Transverse colon (tissue), 4 donors: ENCODE results near the gene MFRP. TPM values are rescaled to one million over a fixed set of nuclear protein-coding genes. Genes with fewer than 3 reads are reported as not detected.

Experiments used
- DNase-seq: peaks from one replicate; pipeline ENCODE4 v3.0.0-alpha.2; 2019
- H3K27ac ChIP-seq, 4 donors: fragments of 200-600 bp; sonication (generic); 2 replicates each; pipeline ENCODE4 v1.5.1; 2016 to 2018; ENCODE audit warnings: inconsistent platforms in 4 of 4
- H3K27me3 ChIP-seq: fragments of 200-600 bp; sonication (generic); 2 replicates; pipeline ENCODE4 v1.5.1; 2017; ENCODE audit warnings: inconsistent platforms
- H3K36me3 ChIP-seq, 4 donors: fragments of 200-600 bp; sonication (generic); 2 replicates each; pipeline ENCODE4 v1.5.1; 2017 to 2019; ENCODE audit warnings: inconsistent platforms in 4 of 4
- H3K4me1 ChIP-seq, 4 donors: fragments of 200-600 bp; sonication (generic); 2 replicates each; pipeline ENCODE4 v1.5.1; 2017 to 2020; ENCODE audit warnings: inconsistent platforms in 4 of 4
- H3K4me3 ChIP-seq, 4 donors: fragments of 200-600 bp; sonication (generic); 1 replicate in 1 of 4; 2 replicates in 3 of 4; pipeline versions ENCODE4 v1.5.1 to v1.6.1; 2017 to 2019; ENCODE audit warnings: inconsistent platforms in 4 of 4
- H3K9me3 ChIP-seq, 2 donors: fragments of 200-600 bp; sonication (generic); 2 replicates each; pipeline ENCODE4 v1.5.1; 2017 to 2019; ENCODE audit warnings: inconsistent platforms in 2 of 2
- CTCF ChIP-seq, 5 experiments: fragments of 200-600 bp in 3 of 5; fragments of 450-650 bp in 2 of 5; sonication (generic) in 3 of 5; IDR thresholded peaks; 1 replicate in 2 of 5; 2 replicates in 3 of 5; pipeline ENCODE4 v1.5.1; 2016 to 2017; ENCODE audit warnings: antibody characterized with exemption in 5 of 5, inconsistent platforms in 3 of 5, mild to moderate bottlenecking in 2 of 5, moderate library complexity in 1 of 5
- EP300 ChIP-seq: sonication (generic); formaldehyde crosslinking; IDR thresholded peaks from one replicate; pipeline ENCODE4 v1.6.1; 2017; ENCODE audit warnings: antibody characterized with exemption, low read depth
- POLR2A ChIP-seq: fragments of 450-650 bp; IDR thresholded peaks from one replicate; pipeline ENCODE4 v1.6.1; 2016; ENCODE audit warnings: antibody characterized with exemption, mild to moderate bottlenecking, moderate library complexity
- POLR2AphosphoS5 ChIP-seq, 3 donors: sonication (generic); formaldehyde crosslinking; IDR thresholded peaks; one replicate each; pipeline ENCODE4 v1.6.1; 2016; ENCODE audit warnings: antibody characterized with exemption in 3 of 3
- WGBS, 2 donors: methylation state at CpG; one replicate each; pipeline ENCODE4 v1.1.5; 2018; ENCODE audit warnings: low coverage in 1 of 2; 5-methylcytosine and 5-hydroxymethylcytosine counted together
- in situ Hi-C, 4 donors: fragments of 200-750 bp; cut with MboI; loops; one replicate each; pipeline versions ENCODE4 v1.15.0 to v1.15.1; 2017; ENCODE audit warnings: low sequenced_read_pairs in 3 of 4, low pct_ligation_motif_present in 1 of 4, low pct_unique_long_range_greater_than_20kb in 1 of 4
- intact Hi-C: fragments of 100-400 bp; cut with DNase I; formaldehyde crosslinking; loops from one replicate; pipeline ENCODE4 v1.15.1; 2023; ENCODE audit warnings: low total_unique reads
- total RNA-seq, 4 donors: library from RNA; depleted of rRNA; stranded (reverse); fragments of >200 nt; gene quantifications; one replicate each; pipeline ENCODE4 v1.1.0, GENCODE V29; 2016

MFRP gene
- total RNA-seq, 4 donors from 2014 or later, result 0.32 TPM; not detected in 3

GRCh38 chr11:119330237-119330636, 16.3 kb downstream of the MFRP start:
- Histone ChIP-seq H3K4me1 (peaks cover 3 to 11% (median 7%) of the 10 kb centered on the region in 4 donors), H3K27ac (no peak overlapping the region), H3K9me3 (no peaks in the 10 kb centered on the region), H3K27me3 (no peaks in the 10 kb centered on the region), H3K36me3 (no peaks in the 10 kb centered on the region), H3K4me3 (no peak overlapping the region)
- intact Hi-C loops (no loop called here), in situ Hi-C loops (no loop called here)
- DNase-seq, result no peak
- TF ChIP-seq EP300 (no peak), POLR2AphosphoS5 (IDR thresholded peaks at IDR 0.05) (no peak), CTCF (IDR thresholded peaks at IDR 0.05) (no peak), POLR2A (no peak)
- 33 to 39% methylated on average over 1 of the region's 1 CpG for WGBS, 2 donors

GRCh38 chr11:119329320-119329719, 17.2 kb downstream of the MFRP start:
- H3K4me3 ChIP-seq, result no peak overlapping the region
- no peaks in the 10 kb centered on the region for H3K27me3 ChIP-seq
- H3K9me3 ChIP-seq, result no peaks in the 10 kb centered on the region
- 51 to 61% methylated on average over 2 of the region's 2 CpGs for WGBS, 2 donors
- in situ Hi-C loops, result no loop called here
- TF ChIP-seq POLR2A (no peak), CTCF (IDR thresholded peaks at IDR 0.05) (no peak), POLR2AphosphoS5 (IDR thresholded peaks at IDR 0.05) (no peak), EP300 (no peak)
- H3K27ac ChIP-seq, result no peak overlapping the region
- no peak for DNase-seq
- H3K36me3 ChIP-seq, result no peaks in the 10 kb centered on the region
- peaks cover 0 to 6% (median 1%) of the 10 kb centered on the region in 4 donors for H3K4me1 ChIP-seq
- intact Hi-C loops, result no loop called here

GRCh38 chr11:119324189-119324588, 22.3 kb downstream of the MFRP start:
- Histone ChIP-seq H3K9me3 (no peaks in the 10 kb centered on the region), H3K36me3 (no peaks in the 10 kb centered on the region), H3K4me1 (peaks cover 10 to 30% (median 26%) of the 10 kb centered on the region in 4 donors), H3K4me3 (no peak overlapping the region), H3K27me3 (peaks cover 19% of the 10 kb centered on the region), H3K27ac (peak overlapping the region in 2 of 4 donors; percentile 88 to 97)
- TF ChIP-seq EP300 (no peak), POLR2AphosphoS5 (IDR thresholded peaks at IDR 0.05) (no peak), CTCF (IDR thresholded peaks at IDR 0.05) (no peak), POLR2A (no peak)
- intact Hi-C loops (loop anchor here (5.0 kb wide), 1 partner anchor 117 kb away; the partner anchor contains the start of gene CBL), in situ Hi-C loops (no loop called here)
- no peak for DNase-seq
- 61 to 65% methylated on average over 4 of the region's 4 CpGs for WGBS, 2 donors

GRCh38 chr11:119323532-119324033, 22.9 kb downstream of the MFRP start:
- H3K4me1 ChIP-seq, result peaks cover 14 to 36% (median 31%) of the 10 kb centered on the region in 4 donors
- peaks cover 25% of the 10 kb centered on the region for H3K27me3 ChIP-seq
- H3K9me3 ChIP-seq, result no peaks in the 10 kb centered on the region
- H3K4me3 ChIP-seq, result no peak overlapping the region
- peak; percentile 76 to 92 (median 85) for TF ChIP-seq POLR2AphosphoS5 (IDR thresholded peaks at IDR 0.05)
- peak; percentile 78 to 85 (median 84) for TF ChIP-seq CTCF (IDR thresholded peaks at IDR 0.05)
- peak; percentile 64 for TF ChIP-seq EP300
- no peak for TF ChIP-seq POLR2A
- intact Hi-C loops, result loop anchor here (5.0 kb wide), 1 partner anchor 116 kb away; the partner anchor contains the start of gene CBL
- in situ Hi-C loops, result no loop called here
- peak; percentile 84 for DNase-seq
- no peaks in the 10 kb centered on the region for H3K36me3 ChIP-seq
- peak overlapping the region in 2 of 4 donors; percentile 88 to 97 for H3K27ac ChIP-seq
- WGBS, 2 donors, result 14 to 23% methylated on average over 5 to 8 of the region's 8 CpGs
